ENCODE measurements around the gene FAT1.
"Not testable (repeated sequence)": the region's sequence is repeated elsewhere in the genome, so short reads cannot be mapped to it uniquely, and the experiment has no call there.

Gene FAT1

GRCh38 chr4:186693159-186693815 is 30.4 kb downstream of the FAT1 start:
- no peak for DNase-seq

- no peak for DNase-seq
Measured at GRCh38 chr4:186691396-186691795, 32.3 kb downstream of the FAT1 start.

GRCh38 chr4:186689476-186689875 is 34.2 kb downstream of the FAT1 start:
- DNase-seq = no peak

- no peak for DNase-seq
Measured at GRCh38 chr4:186688150-186688943, 35.3 kb downstream of the FAT1 start.

GRCh38 chr4:186687265-186687664 is 36.4 kb downstream of the FAT1 start:
- DNase-seq = no peak

- DNase-seq = no peak
Measured at GRCh38 chr4:186685767-186686183, 37.9 kb downstream of the FAT1 start.

- DNase-seq = no peak
Measured at GRCh38 chr4:186684889-186685309, 38.8 kb downstream of the FAT1 start.

GRCh38 chr4:186684220-186684619 is 39.4 kb downstream of the FAT1 start:
- no peak for DNase-seq

GRCh38 chr4:186680641-186681040 is 43.0 kb downstream of the FAT1 start:
- no peak for DNase-seq

GRCh38 chr4:186676531-186677161 is 47.0 kb downstream of the FAT1 start:
- no peak for DNase-seq

- DNase-seq = no peak
Measured at GRCh38 chr4:186669735-186670134, 53.9 kb downstream of the FAT1 start.

- DNase-seq = no peak
Measured at GRCh38 chr4:186669159-186669731, 54.4 kb downstream of the FAT1 start.

GRCh38 chr4:186666750-186667149 is 56.9 kb downstream of the FAT1 start:
- no peak for DNase-seq

GRCh38 chr4:186666252-186666651 is 57.4 kb downstream of the FAT1 start:
- no peak for DNase-seq

GRCh38 chr4:186660403-186660802 is 63.3 kb downstream of the FAT1 start:
- DNase-seq = no peak

GRCh38 chr4:186659935-186660334 is 63.7 kb downstream of the FAT1 start:
- DNase-seq = no peak

- not testable (repeated sequence) for DNase-seq
Measured at GRCh38 chr4:186659456-186659855, 64.2 kb downstream of the FAT1 start.

GRCh38 chr4:186658657-186659056 is 65.0 kb downstream of the FAT1 start:
- DNase-seq = no peak

- DNase-seq = no peak
Measured at GRCh38 chr4:186657764-186658163, 65.9 kb downstream of the FAT1 start.

GRCh38 chr4:186653969-186654368 is 69.7 kb downstream of the FAT1 start:
- DNase-seq = no peak

- DNase-seq = no peak
Measured at GRCh38 chr4:186651624-186652023, 72.0 kb downstream of the FAT1 start.

GRCh38 chr4:186651181-186651603 is 72.5 kb downstream of the FAT1 start:
- no peak for DNase-seq

- no peak for DNase-seq
Measured at GRCh38 chr4:186650401-186651180, 73.1 kb downstream of the FAT1 start.

All from KG1 (cell line).